GM21528 (cell line): ENCODE data around the gene CSKMT.
A peak's percentile ranks its signal among the peaks of the same experiment; 100 is the strongest.
"Not testable (repeated sequence)": the region's sequence is repeated elsewhere in the genome, so short reads cannot be mapped to it uniquely, and the experiment has no call there.

Experiments used
- ATAC-seq: cut with Tn5 transposase; IDR thresholded peaks from one replicate; pipeline ENCODE4 v1.9.1; 2021; ENCODE audit warnings: mild to moderate bottlenecking, moderate library complexity; ENCODE audit not compliant: unreplicated experiment, low FRiP score

CSKMT gene

GRCh38 chr11:62665075-62665598 is at the start of gene CSKMT, which contains the start of gene C11orf98:
Gene CSKMT (plus strand): TSS chr11:62665312. CDS start chr11:62665880, 568 bp downstream.
Gene C11orf98 (minus strand): TSS chr11:62665210. CDS start chr11:62665169, 41 bp downstream.
- peak; percentile 79 for ATAC-seq

- no peak for ATAC-seq
Observed at GRCh38 chr11:62615521-62615920, 49.6 kb upstream of the CSKMT start.

- ATAC-seq: not testable (repeated sequence)
Observed at GRCh38 chr11:62616957-62617356, 48.2 kb upstream of the CSKMT start.

GRCh38 chr11:62621027-62621566 is 44.0 kb upstream of the CSKMT start:
- no peak for ATAC-seq

- ATAC-seq: peak; percentile 85
Observed at GRCh38 chr11:62621567-62622470, 43.3 kb upstream of the CSKMT start, which contains the start of gene B3GAT3. Gene B3GAT3 (minus strand): TSS chr11:62621986. CDS start chr11:62621947, 39 bp downstream.

GRCh38 chr11:62622476-62623089 is 42.5 kb upstream of the CSKMT start:
- ATAC-seq: no peak

- ATAC-seq: no peak
Observed at GRCh38 chr11:62627713-62628112, 37.4 kb upstream of the CSKMT start.

- no peak for ATAC-seq
Observed at GRCh38 chr11:62632492-62632891, 32.6 kb upstream of the CSKMT start.

GRCh38 chr11:62644220-62644619 is 20.9 kb upstream of the CSKMT start:
- ATAC-seq: no peak

GRCh38 chr11:62645671-62645945 is 19.5 kb upstream of the CSKMT start:
- no peak for ATAC-seq

- peak; percentile 82 for ATAC-seq
Observed at GRCh38 chr11:62645946-62646824, 18.9 kb upstream of the CSKMT start, which contains the start of gene GANAB. Gene GANAB (minus strand): TSS chr11:62646613. CDS start chr11:62646599, 14 bp downstream.

GRCh38 chr11:62646825-62647608 is 18.1 kb upstream of the CSKMT start:
- ATAC-seq: no peak

- no peak for ATAC-seq
Observed at GRCh38 chr11:62647609-62648005, 17.5 kb upstream of the CSKMT start.

- no peak for ATAC-seq
Observed at GRCh38 chr11:62648185-62648966, 16.7 kb upstream of the CSKMT start.

GRCh38 chr11:62648967-62649364 is 16.1 kb upstream of the CSKMT start:
- no peak for ATAC-seq

- no peak for ATAC-seq
Observed at GRCh38 chr11:62649486-62649885, 15.6 kb upstream of the CSKMT start.

- not testable (repeated sequence) for ATAC-seq
Observed at GRCh38 chr11:62650283-62650682, 14.8 kb upstream of the CSKMT start.

GRCh38 chr11:62652161-62653006 is 12.7 kb upstream of the CSKMT start:
- ATAC-seq: peak; percentile 5
